SJCRH30 (cell line): ENCODE results near the gene ABTB2. TPM values are rescaled to one million over a fixed set of nuclear protein-coding genes. Genes with fewer than 3 reads are reported as not detected.

Experiments used
- DNase-seq, 2 experiments: peaks; one replicate each; pipeline ENCODE4 v3.0.0-alpha.2; 2015 to 2020
- H3K27ac ChIP-seq: fragments of 250-450 bp; sonication (Bioruptor Pico); 2 replicates; pipeline ENCODE4 v1.5.1; 2020; ENCODE audit warnings: mild to moderate bottlenecking, moderate library complexity
- H3K27me3 ChIP-seq: fragments of 250-450 bp; sonication (Bioruptor Pico); 2 replicates; pipeline ENCODE4 v1.5.1; 2020; ENCODE audit warnings: mild to moderate bottlenecking, moderate library complexity
- H3K36me3 ChIP-seq: fragments of 250-450 bp; sonication (Bioruptor Pico); 2 replicates; pipeline ENCODE4 v1.5.1; 2020; ENCODE audit warnings: mild to moderate bottlenecking, moderate library complexity
- H3K4me1 ChIP-seq: fragments of 250-450 bp; sonication (Bioruptor Pico); 2 replicates; pipeline ENCODE4 v1.5.1; 2020; ENCODE audit warnings: mild to moderate bottlenecking, moderate library complexity
- H3K4me3 ChIP-seq: fragments of 250-450 bp; sonication (Bioruptor Pico); 2 replicates; pipeline ENCODE4 v1.5.1; 2020; ENCODE audit warnings: mild to moderate bottlenecking, moderate library complexity
- H3K9me3 ChIP-seq: fragments of 250-450 bp; sonication (Bioruptor Pico); replicated peaks from 2 replicates; pipeline ENCODE4 v1.5.1; 2020; ENCODE audit warnings: mild to moderate bottlenecking, moderate library complexity
- total RNA-seq: library from RNA; depleted of rRNA; stranded (reverse); fragments of >200 nt; shearing (Covaris generic); gene quantifications from 2 replicates; pipeline ENCODE4 v1.2.3, GENCODE V29; 2014

ABTB2 gene
- total RNA-seq, 1 experiment from 2014 or later: 0.83 TPM

DNA sequence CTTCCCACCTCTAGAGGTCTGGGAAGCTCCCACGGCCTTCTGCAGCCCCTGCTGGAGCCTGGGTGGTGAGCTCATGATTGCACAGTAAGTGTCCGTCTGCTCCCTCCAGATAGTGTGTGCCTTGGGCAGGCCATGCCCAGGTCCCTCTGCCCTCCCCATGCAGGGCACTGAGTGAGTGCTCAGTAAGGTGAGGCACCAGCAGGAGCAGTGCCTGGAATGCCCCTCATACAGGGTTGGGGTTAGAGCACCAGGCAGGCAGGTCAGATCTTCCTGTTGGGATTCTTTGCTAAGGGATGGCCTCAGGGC lies 202.1 kb downstream of the ABTB2 start:
- DNase-seq: no peak
- H3K4me3 ChIP-seq: no peak overlapping the region
- H3K27me3 ChIP-seq: no peaks in the 10 kb centered on the region
- no peaks in the 10 kb centered on the region for H3K36me3 ChIP-seq
- H3K4me1 ChIP-seq: no peaks in the 10 kb centered on the region
- H3K9me3 ChIP-seq: no peaks in the 10 kb centered on the region
- H3K27ac ChIP-seq: no peak overlapping the region

- Histone ChIP-seq H3K27me3 (no peaks in the 10 kb centered on the region), H3K4me1 (no peaks in the 10 kb centered on the region), H3K36me3 (no peaks in the 10 kb centered on the region), H3K4me3 (no peak overlapping the region), H3K27ac (no peak overlapping the region), H3K9me3 (no peaks in the 10 kb centered on the region)
- no peak for DNase-seq
Measured at GRCh38 chr11:34155057-34155756, 202.6 kb downstream of the ABTB2 start.

DNA sequence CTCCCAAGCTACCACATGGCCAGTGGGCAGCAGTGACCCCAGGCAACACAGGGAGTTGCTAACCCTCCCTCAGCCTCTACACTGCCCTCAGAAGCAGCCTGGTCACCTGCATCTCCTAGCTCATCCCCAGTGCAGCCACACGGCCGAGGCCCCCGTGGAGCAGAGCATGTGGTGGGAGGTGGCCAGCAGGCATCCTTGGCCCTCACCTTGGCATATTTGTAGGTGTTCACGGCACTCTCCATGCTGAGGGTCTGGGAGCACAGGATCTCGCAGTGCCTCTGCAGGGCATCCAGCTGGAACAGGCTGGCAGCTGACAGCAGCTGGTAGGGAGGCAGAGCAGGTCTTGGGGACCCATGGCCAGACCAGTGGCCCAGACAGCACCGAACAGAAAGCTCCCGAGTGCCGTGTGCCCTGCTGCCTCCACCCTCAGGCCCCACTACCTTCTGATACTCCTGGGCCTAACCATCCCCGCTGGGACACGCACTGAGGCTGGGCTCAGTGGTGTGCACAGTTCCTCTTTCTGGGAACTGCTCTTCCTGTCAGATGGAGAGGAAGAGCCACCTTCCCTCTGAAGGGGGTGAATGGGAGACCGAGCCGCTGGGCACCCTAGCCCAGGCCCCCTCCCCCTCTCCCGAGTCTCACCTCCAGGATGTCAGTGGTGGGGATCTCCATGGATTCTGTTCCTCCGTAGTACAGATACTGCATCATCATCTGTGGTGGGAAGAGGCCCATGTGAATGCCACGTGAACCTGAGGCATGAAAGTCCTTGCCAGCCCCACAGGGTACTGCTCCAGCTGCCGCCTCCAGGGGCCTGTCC lies 203.5 kb downstream of the ABTB2 start:
- no peak overlapping the region for H3K27ac ChIP-seq
- no peak overlapping the region for H3K4me3 ChIP-seq
- H3K27me3 ChIP-seq: no peaks in the 10 kb centered on the region
- no peaks in the 10 kb centered on the region for H3K4me1 ChIP-seq
- H3K9me3 ChIP-seq: no peaks in the 10 kb centered on the region
- DNase-seq: no peak
- no peaks in the 10 kb centered on the region; the same call in 1 of the 2 replicates for H3K36me3 ChIP-seq

DNA sequence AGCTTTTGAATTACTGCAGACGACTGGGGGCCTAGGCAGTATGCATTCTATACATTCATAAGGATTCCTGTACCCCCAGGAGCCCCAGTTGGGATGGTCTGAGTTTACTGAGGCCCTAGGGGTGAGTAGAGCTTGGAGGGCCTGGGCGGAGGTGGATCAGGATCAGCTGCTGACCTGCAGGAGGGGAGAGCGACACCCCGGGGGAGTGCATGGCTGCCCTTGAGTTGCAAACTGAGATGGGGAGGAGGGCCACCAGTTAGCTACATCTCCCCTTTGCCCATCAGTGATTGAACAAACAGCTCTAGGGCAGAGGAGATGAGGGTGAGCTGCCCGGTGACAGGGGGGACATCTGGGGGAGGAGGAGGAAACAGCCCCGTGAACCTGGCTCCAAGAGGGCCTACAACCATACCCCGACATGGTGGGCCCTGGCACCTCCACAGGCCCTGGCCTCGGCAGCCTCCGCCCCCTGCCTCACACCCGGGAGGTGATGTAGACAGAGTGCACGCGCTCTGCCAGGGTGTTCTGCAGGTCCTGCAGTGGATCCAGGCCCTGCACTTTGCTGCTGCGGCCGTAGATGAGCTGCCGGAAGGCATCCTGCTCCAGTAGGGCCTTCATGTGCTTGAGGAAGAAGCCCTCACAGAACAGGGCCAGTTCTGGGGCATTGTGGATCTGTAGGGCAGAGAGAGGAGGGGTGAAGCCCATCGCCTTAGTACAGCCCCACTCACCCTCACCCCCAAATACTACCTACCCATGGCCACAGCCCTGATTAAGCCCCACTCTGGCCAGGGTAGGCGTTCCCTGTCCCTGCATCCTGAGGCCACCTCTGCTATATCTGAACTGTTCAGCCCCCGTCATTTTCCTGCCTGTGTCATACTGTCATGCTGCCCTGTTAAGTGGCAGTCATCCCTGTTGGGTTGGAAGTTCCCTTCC lies 205.6 kb downstream of the ABTB2 start:
- peaks cover 15% of the 10 kb centered on the region for H3K36me3 ChIP-seq
- no peaks in the 10 kb centered on the region for H3K27me3 ChIP-seq
- H3K9me3 ChIP-seq: no peaks in the 10 kb centered on the region
- no peak for DNase-seq
- no peak overlapping the region for H3K27ac ChIP-seq
- no peaks in the 10 kb centered on the region for H3K4me1 ChIP-seq
- H3K4me3 ChIP-seq: no peak overlapping the region

- Histone ChIP-seq H3K4me1 (no peaks in the 10 kb centered on the region), H3K4me3 (no peak overlapping the region), H3K27ac (no peak overlapping the region), H3K27me3 (no peaks in the 10 kb centered on the region), H3K36me3 (peaks cover 16% of the 10 kb centered on the region), H3K9me3 (no peaks in the 10 kb centered on the region)
- DNase-seq: no peak
Measured at GRCh38 chr11:34151166-34151565, 206.6 kb downstream of the ABTB2 start.

- H3K4me3 ChIP-seq: no peak overlapping the region
- no peak overlapping the region for H3K27ac ChIP-seq
- H3K9me3 ChIP-seq: no peaks in the 10 kb centered on the region
- no peaks in the 10 kb centered on the region for H3K4me1 ChIP-seq
- no peak for DNase-seq
- no peaks in the 10 kb centered on the region for H3K27me3 ChIP-seq
- H3K36me3 ChIP-seq: peaks cover 19% of the 10 kb centered on the region
Measured at GRCh38 chr11:34150494-34151151, 207.2 kb downstream of the ABTB2 start.

DNA sequence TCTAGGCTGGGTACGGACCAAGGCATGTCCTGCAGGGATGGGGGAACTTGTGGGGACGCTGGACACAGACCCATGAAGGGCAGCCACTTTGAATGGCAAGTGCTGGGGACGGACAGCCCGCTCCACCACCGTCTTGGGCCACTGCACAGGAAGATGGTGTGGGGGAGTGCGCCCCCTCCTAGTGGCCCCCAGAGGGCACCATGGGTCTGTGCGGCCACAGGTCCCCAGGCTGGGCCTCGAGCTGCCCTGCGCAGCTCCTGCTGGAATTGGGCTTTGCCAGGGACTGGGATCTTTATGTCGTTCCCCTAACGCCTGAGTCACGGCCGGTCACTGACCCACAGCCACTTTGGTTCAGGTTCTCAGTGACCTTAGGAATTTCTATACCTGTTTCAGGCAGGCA lies 208.0 kb downstream of the ABTB2 start:
- Histone ChIP-seq H3K36me3 (peaks cover 19% of the 10 kb centered on the region), H3K27ac (no peak overlapping the region)

GRCh38 chr11:34149274-34149673 lies 208.5 kb downstream of the ABTB2 start:
- Histone ChIP-seq H3K27ac (no peak overlapping the region), H3K4me1 (no peaks in the 10 kb centered on the region), H3K4me3 (no peak overlapping the region), H3K36me3 (peaks cover 19% of the 10 kb centered on the region), H3K27me3 (no peaks in the 10 kb centered on the region), H3K9me3 (no peaks in the 10 kb centered on the region)
- DNase-seq: no peak

More for the DNA sequence above, 208.0 kb downstream of the ABTB2 start:
- no peaks in the 10 kb centered on the region for H3K4me1 ChIP-seq
- no peak overlapping the region for H3K4me3 ChIP-seq
- peak in 1 of 2 experiments; percentile 34 for DNase-seq
- H3K9me3 ChIP-seq: no peaks in the 10 kb centered on the region
- H3K27me3 ChIP-seq: no peaks in the 10 kb centered on the region

DNA sequence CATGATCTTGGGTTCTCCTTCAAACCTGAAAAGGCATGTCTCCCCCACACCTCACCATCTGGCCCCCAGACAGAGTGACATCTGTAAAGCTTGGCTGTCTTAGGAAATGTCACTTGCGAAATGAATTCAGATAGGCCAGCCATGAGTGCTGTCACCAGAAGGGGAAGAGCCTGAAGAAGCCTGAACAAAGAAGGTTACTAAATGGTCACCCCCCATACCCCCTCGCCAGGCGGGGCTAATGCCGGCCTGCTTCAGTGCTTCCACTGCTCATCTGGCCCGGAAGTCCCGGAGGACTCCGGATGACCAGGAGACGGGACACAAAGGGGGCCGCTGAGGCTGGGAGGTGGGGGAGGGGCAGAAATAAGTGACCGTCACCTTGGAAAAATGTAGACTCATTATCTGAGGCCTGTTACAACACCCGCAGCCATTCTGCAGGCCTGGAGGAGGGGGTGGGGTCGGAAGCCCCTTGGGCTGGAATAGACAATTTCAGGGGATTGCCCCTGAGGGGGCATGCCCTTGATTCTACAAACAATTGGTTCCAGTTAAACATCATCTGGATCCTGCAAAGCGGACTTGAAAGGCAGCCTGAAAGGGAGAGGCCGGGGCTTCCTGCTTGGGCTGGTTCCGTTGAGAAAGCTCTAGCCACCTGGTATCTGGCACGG lies 209.2 kb downstream of the ABTB2 start:
- Histone ChIP-seq H3K27me3 (no peaks in the 10 kb centered on the region), H3K36me3 (peaks cover 24% of the 10 kb centered on the region), H3K4me1 (no peaks in the 10 kb centered on the region), H3K9me3 (no peaks in the 10 kb centered on the region), H3K4me3 (no peak overlapping the region), H3K27ac (no peak overlapping the region)
- DNase-seq: no peak

GRCh38 chr11:34147581-34147980 lies 210.2 kb downstream of the ABTB2 start:
- H3K36me3 ChIP-seq: peaks cover 34% of the 10 kb centered on the region
- no peaks in the 10 kb centered on the region for H3K27me3 ChIP-seq
- no peak overlapping the region for H3K27ac ChIP-seq
- DNase-seq: no peak
- no peak overlapping the region for H3K4me3 ChIP-seq
- no peaks in the 10 kb centered on the region for H3K9me3 ChIP-seq
- H3K4me1 ChIP-seq: no peaks in the 10 kb centered on the region

DNA sequence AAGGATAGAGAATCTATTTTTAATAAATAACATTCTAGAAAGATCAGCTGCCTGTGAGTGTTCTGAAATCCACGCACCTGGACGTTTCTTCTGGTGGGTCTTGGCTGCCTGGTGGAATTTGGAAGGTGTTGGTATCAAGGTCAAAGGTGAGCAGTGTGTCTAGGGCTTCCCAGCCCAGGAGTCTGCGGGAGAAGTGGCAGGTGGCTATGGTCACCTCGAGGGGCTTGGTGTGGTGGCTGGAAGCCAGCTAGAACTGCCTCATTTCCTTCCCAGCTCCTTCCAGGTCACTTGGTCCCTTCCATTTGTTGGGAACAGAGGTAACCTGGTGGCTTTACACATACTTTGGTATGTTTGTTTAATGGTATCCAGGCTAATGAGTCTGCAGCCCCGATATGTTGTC lies 210.9 kb downstream of the ABTB2 start:
- no peak overlapping the region for H3K4me3 ChIP-seq
- H3K9me3 ChIP-seq: no peaks in the 10 kb centered on the region
- no peak overlapping the region for H3K27ac ChIP-seq
- H3K36me3 ChIP-seq: peaks cover 41% of the 10 kb centered on the region
- H3K4me1 ChIP-seq: no peaks in the 10 kb centered on the region
- no peaks in the 10 kb centered on the region for H3K27me3 ChIP-seq
- DNase-seq: no peak

DNA sequence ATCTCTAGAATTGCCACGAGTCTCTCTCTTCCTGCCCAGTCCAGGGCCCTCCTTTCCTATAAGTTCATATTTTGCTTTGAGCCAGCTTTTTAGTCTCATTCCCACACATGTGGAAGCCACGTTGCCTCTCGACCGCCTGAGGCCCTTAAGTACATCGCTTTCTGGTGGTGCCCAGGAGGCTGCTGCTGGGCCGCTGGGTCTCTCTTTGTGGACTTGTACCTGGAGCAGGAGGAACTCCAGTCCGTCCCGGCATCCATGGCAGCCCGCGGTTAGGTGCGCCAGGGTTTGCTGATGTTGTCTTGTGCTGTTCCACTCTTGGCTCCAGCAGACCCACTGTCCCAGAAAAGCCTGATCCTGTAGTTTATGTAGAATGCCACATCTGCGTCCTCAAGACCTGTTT lies 211.4 kb downstream of the ABTB2 start:
- Histone ChIP-seq H3K4me1 (no peaks in the 10 kb centered on the region), H3K9me3 (no peaks in the 10 kb centered on the region), H3K36me3 (peaks cover 46% of the 10 kb centered on the region), H3K27me3 (no peaks in the 10 kb centered on the region), H3K27ac (no peak overlapping the region), H3K4me3 (no peak overlapping the region)
- no peak for DNase-seq

DNA sequence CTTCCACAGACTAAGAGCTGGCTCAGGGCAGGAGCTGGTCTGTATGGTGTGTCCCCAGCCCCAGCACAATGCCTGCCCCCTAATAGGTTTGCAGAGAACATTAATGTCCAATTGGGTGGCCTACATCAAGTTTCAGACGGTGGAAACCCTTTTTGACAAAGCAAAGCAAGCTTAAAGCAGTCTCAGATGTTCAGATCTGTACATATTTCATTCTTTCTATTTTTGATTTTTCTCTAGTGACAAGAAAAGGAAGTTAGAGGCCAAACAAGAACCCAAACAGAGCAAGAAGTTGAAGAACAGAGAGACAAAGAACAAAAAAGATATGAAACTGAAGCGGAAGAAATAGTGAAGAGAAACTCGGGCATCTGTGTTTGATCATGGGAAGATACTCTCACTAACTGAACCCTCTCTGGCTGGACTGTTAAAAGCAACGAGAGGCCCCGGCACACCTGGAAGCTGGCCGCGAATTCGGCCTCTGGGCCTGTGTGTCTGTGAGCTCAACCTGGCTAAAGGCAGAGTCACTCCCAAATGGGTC lies 211.9 kb downstream of the ABTB2 start:
- Histone ChIP-seq H3K36me3 (peaks cover 50% of the 10 kb centered on the region), H3K4me1 (no peaks in the 10 kb centered on the region)
- no peak for DNase-seq

GRCh38 chr11:34145073-34145472 lies 212.7 kb downstream of the ABTB2 start:
- Histone ChIP-seq H3K27me3 (no peaks in the 10 kb centered on the region), H3K4me1 (no peaks in the 10 kb centered on the region), H3K4me3 (no peak overlapping the region), H3K9me3 (no peaks in the 10 kb centered on the region), H3K36me3 (peaks cover 57% of the 10 kb centered on the region), H3K27ac (no peak overlapping the region)
- DNase-seq: no peak

More for the DNA sequence above, 211.9 kb downstream of the ABTB2 start:
- Histone ChIP-seq H3K27me3 (no peaks in the 10 kb centered on the region), H3K4me3 (no peak overlapping the region), H3K9me3 (no peaks in the 10 kb centered on the region), H3K27ac (no peak overlapping the region)
